Caco-2 (cell line): Measurements from ENCODE around the gene KRT33A. TPM values are rescaled to one million over a fixed set of nuclear protein-coding genes. Genes with fewer than 3 reads are reported as not detected.

Experiments
- BruUV-seq: library from RNA; stranded (reverse); fragments of 400-500 nt; replicated peaks from 2 replicates; lab custom pipeline; 2021; lab: Mats Ljungman, UMichigan
- CTCF ChIA-PET: fragments of 300-600 bp; sonication (Branson Sonifier 250); formaldehyde crosslinking; loops from one replicate; lab custom pipeline; 2022; ENCODE audit warnings: antibody characterized with exemption; lab: Charles Lee
- POLR2A ChIA-PET: fragments of 300-600 bp; sonication (Branson Sonifier 250); formaldehyde crosslinking; loops from one replicate; lab custom pipeline; 2022; ENCODE audit warnings: antibody characterized with exemption; lab: Charles Lee
- DNase-seq, 2 experiments: peaks; one replicate each; pipeline versions ENCODE4 v3.0.0 to v3.0.0-alpha.2; 2020 to 2022
- H3K27me3 ChIP-seq: replicated peaks from 2 replicates; pipeline ENCODE4 v1.6.0; 2011; ENCODE audit warnings: low read length; ENCODE audit not compliant: control insufficient read depth, insufficient read depth
- H3K36me3 ChIP-seq: 2 replicates; pipeline ENCODE4 v1.5.1; 2011; ENCODE audit warnings: low read length; ENCODE audit not compliant: control insufficient read depth, insufficient read depth
- H3K4me1 ChIP-seq: fragments of 250-450 bp; sonication (Bioruptor Pico); 2 replicates; pipeline ENCODE4 v1.5.1; 2020; ENCODE audit warnings: mild to moderate bottlenecking
- H3K4me3 ChIP-seq: 2 replicates; pipeline ENCODE4 v1.5.1; 2011; ENCODE audit warnings: low read depth, mild to moderate bottlenecking, control low read depth, low read length
- H3K9me3 ChIP-seq: fragments of 250-450 bp; sonication (Bioruptor Pico); 2 replicates; pipeline ENCODE4 v1.5.1; 2020; ENCODE audit warnings: mild to moderate bottlenecking, moderate library complexity
- H3K27ac Mint-ChIP-seq: one replicate; pipeline ENCODE4 v1.8.0; 2022; ENCODE audit warnings: mixed read lengths; ENCODE audit not compliant: unreplicated experiment
- H3K27me3 Mint-ChIP-seq: one replicate; pipeline ENCODE4 v1.8.0; 2022; ENCODE audit warnings: mixed read lengths; ENCODE audit not compliant: insufficient read depth, unreplicated experiment
- H3K36me3 Mint-ChIP-seq: one replicate; pipeline ENCODE4 v1.8.0; 2022; ENCODE audit warnings: mild to moderate bottlenecking, mixed read lengths; ENCODE audit not compliant: insufficient read depth, unreplicated experiment
- H3K4me1 Mint-ChIP-seq: one replicate; pipeline ENCODE4 v1.8.0; 2022; ENCODE audit warnings: low read depth, mixed read lengths; ENCODE audit not compliant: unreplicated experiment
- H3K4me3 Mint-ChIP-seq: one replicate; pipeline ENCODE4 v1.8.0; 2022; ENCODE audit warnings: mild to moderate bottlenecking, moderate library complexity, mixed read lengths; ENCODE audit not compliant: unreplicated experiment
- H3K9me3 Mint-ChIP-seq: one replicate; pipeline ENCODE4 v1.8.0; 2022; ENCODE audit warnings: mixed read lengths; ENCODE audit not compliant: unreplicated experiment
- intact Hi-C: fragments of 100-400 bp; cut with micrococcal nuclease; formaldehyde crosslinking; loops from one replicate; pipeline ENCODE4 v1.10.0; 2022; ENCODE audit not compliant: unreplicated experiment
- total RNA-seq: library from RNA; stranded (reverse); gene quantifications from 2 replicates; pipeline ENCODE4 v1.2.3, GENCODE V29; 2022
- TF ChIP-seq, protein P1 (sequence below), 2 experiments: fragments of 200-600 bp in 1 of 2; IDR thresholded peaks; 1 replicate in 1 of 2; 2 replicates in 1 of 2; pipeline versions ENCODE4 v1.5.1 to v1.8.0; 2011 to 2022; ENCODE audit warnings: antibody characterized with exemption in 1 of 2, control low read depth in 1 of 2, inconsistent platforms in 1 of 2, low read depth in 1 of 2, low read length in 1 of 2, mild to moderate bottlenecking in 1 of 2, moderate library complexity in 1 of 2; ENCODE audit not compliant: insufficient read depth in 1 of 2, severe bottlenecking in 1 of 2, unreplicated experiment in 1 of 2

KRT33A gene
- total RNA-seq, 1 experiment from 2014 or later, result not detected

GRCh38 chr17:41345992-41346391 is 4.6 kb downstream of the KRT33A start:
- ChIA-PET CTCF (no interaction called here), POLR2A (no interaction called here)
- Mint-ChIP-seq H3K4me3 (no peak overlapping the region), H3K9me3 (peaks cover 10% of the 10 kb centered on the region), H3K36me3 (no peaks in the 10 kb centered on the region), H3K27ac (no peak overlapping the region), H3K4me1 (no peaks in the 10 kb centered on the region), H3K27me3 (no peaks in the 10 kb centered on the region)
- intact Hi-C loops, result no loop called here
- BruUV-seq, result no TSS peak
- H3K36me3 ChIP-seq, result no peaks in the 10 kb centered on the region
- TF ChIP-seq, protein P1, sequence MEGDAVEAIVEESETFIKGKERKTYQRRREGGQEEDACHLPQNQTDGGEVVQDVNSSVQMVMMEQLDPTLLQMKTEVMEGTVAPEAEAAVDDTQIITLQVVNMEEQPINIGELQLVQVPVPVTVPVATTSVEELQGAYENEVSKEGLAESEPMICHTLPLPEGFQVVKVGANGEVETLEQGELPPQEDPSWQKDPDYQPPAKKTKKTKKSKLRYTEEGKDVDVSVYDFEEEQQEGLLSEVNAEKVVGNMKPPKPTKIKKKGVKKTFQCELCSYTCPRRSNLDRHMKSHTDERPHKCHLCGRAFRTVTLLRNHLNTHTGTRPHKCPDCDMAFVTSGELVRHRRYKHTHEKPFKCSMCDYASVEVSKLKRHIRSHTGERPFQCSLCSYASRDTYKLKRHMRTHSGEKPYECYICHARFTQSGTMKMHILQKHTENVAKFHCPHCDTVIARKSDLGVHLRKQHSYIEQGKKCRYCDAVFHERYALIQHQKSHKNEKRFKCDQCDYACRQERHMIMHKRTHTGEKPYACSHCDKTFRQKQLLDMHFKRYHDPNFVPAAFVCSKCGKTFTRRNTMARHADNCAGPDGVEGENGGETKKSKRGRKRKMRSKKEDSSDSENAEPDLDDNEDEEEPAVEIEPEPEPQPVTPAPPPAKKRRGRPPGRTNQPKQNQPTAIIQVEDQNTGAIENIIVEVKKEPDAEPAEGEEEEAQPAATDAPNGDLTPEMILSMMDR (IDR thresholded peaks at IDR 0.05; ENCODE audit: insufficient read depth in 1 of 2, low read depth in 1 of 2, low read length in 1 of 2, severe bottlenecking in 1 of 2, unreplicated experiment in 1 of 2), result no peak
- H3K4me3 ChIP-seq, result no peak overlapping the region
- H3K4me1 ChIP-seq, result no peaks in the 10 kb centered on the region
- DNase-seq, result no peak
- H3K27me3 ChIP-seq, result no peaks in the 10 kb centered on the region
- no peaks in the 10 kb centered on the region for H3K9me3 ChIP-seq

GRCh38 chr17:41343029-41343428 is 7.6 kb downstream of the KRT33A start:
- Mint-ChIP-seq H3K27ac (no peak overlapping the region), H3K4me3 (no peak overlapping the region)

DNA sequence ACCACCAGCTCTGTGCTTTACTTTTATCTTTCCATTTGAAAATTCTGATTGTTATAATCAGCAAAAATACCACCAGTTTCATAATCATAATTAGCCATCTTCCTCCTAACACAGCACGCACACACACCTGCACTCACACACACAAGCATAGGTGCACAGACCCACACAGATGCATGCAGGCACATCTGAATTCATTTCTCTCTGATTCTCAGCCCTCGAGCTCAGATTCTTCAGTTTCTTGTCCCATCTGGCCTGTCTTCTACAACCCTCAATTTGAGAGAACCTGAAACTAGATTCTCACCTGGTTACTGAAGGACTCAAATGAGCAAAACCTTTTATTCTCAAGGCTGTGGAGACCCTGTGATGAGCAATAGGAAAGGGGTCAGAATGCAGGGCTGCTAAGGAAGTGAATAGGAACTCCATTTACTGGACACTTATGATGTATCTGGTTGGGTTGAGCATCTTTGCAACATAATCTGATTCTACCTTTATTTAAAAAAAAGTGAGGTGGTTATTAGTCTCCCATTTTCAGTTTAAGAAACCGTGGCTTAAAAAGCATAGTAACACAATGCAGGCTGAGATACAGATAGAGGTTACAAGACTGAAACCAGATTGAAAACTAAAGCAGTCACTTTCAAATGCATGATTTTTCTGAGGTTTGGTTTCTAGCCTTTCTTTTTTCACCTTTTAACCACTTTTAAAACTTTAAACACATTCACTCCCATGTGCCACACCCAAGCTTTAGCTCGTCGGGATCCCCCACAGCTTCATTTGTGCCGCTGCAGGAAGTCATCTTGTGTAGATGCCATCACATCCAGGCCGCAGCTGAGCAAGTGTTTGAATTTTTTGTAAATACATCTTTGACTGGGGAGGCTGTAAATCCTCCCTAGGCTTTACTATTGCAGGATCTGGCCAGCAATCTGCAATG is 9.4 kb downstream of the KRT33A start:
- Mint-ChIP-seq H3K36me3 (no peaks in the 10 kb centered on the region), H3K9me3 (peaks cover 10% of the 10 kb centered on the region), H3K4me3 (no peak overlapping the region), H3K4me1 (no peaks in the 10 kb centered on the region), H3K27ac (no peak overlapping the region), H3K27me3 (no peaks in the 10 kb centered on the region)
- no peak overlapping the region for H3K4me3 ChIP-seq
- CTCF ChIA-PET, result no interaction called here
- POLR2A ChIA-PET, result no interaction called here
- no peaks in the 10 kb centered on the region for H3K27me3 ChIP-seq
- no peaks in the 10 kb centered on the region for H3K9me3 ChIP-seq
- H3K4me1 ChIP-seq, result no peaks in the 10 kb centered on the region
- intact Hi-C loops, result no loop called here
- no peaks in the 10 kb centered on the region for H3K36me3 ChIP-seq
- TF ChIP-seq, protein P1 (IDR thresholded peaks at IDR 0.05; ENCODE audit: insufficient read depth in 1 of 2, low read depth in 1 of 2, low read length in 1 of 2, severe bottlenecking in 1 of 2, unreplicated experiment in 1 of 2), result no peak
- DNase-seq, result no peak
- BruUV-seq, result no TSS peak

More at GRCh38 chr17:41343029-41343428, 7.6 kb downstream of the KRT33A start:
- no TSS peak for BruUV-seq
- Histone ChIP-seq H3K4me3 (no peak overlapping the region), H3K9me3 (no peaks in the 10 kb centered on the region), H3K27me3 (no peaks in the 10 kb centered on the region), H3K4me1 (no peaks in the 10 kb centered on the region), H3K36me3 (no peaks in the 10 kb centered on the region)
- no peaks in the 10 kb centered on the region for H3K4me1 Mint-ChIP-seq
- peaks cover 10% of the 10 kb centered on the region for H3K9me3 Mint-ChIP-seq
- CTCF ChIA-PET, result no interaction called here
- intact Hi-C loops, result no loop called here
- H3K36me3 Mint-ChIP-seq, result no peaks in the 10 kb centered on the region
- H3K27me3 Mint-ChIP-seq, result no peaks in the 10 kb centered on the region
- TF ChIP-seq, protein P1 (IDR thresholded peaks at IDR 0.05; ENCODE audit: insufficient read depth in 1 of 2, low read depth in 1 of 2, low read length in 1 of 2, severe bottlenecking in 1 of 2, unreplicated experiment in 1 of 2), result no peak
- POLR2A ChIA-PET, result no interaction called here
- no peak for DNase-seq
